Calu3 (cell line): Measurements from ENCODE around the gene AAK1. TPM values are rescaled to one million over a fixed set of nuclear protein-coding genes. Genes with fewer than 3 reads are reported as not detected.
A peak's percentile ranks its signal among the peaks of the same experiment; 100 is the strongest.

Experiments used
- BruUV-seq: library from RNA; stranded (reverse); fragments of 400-500 nt; replicated peaks from 2 replicates; lab custom pipeline; 2021; lab: Mats Ljungman, UMichigan
- CTCF ChIA-PET: fragments of 300-600 bp; sonication (Branson Sonifier 250); formaldehyde crosslinking; loops from one replicate; lab custom pipeline; 2022; ENCODE audit warnings: antibody characterized with exemption; lab: Charles Lee
- DNase-seq: peaks from one replicate; pipeline ENCODE4 v3.0.0; 2022
- H3K27ac Mint-ChIP-seq: one replicate; pipeline ENCODE4 v1.8.0; 2022; ENCODE audit warnings: mixed read lengths; ENCODE audit not compliant: unreplicated experiment
- H3K27me3 Mint-ChIP-seq: one replicate; pipeline ENCODE4 v1.8.0; 2022; ENCODE audit warnings: mixed read lengths; ENCODE audit not compliant: unreplicated experiment
- H3K36me3 Mint-ChIP-seq: one replicate; pipeline ENCODE4 v1.8.0; 2022; ENCODE audit warnings: mild to moderate bottlenecking, moderate library complexity, mixed read lengths; ENCODE audit not compliant: insufficient read depth, unreplicated experiment
- H3K4me1 Mint-ChIP-seq: one replicate; pipeline ENCODE4 v1.8.0; 2022; ENCODE audit warnings: mild to moderate bottlenecking, low read depth, mixed read lengths; ENCODE audit not compliant: unreplicated experiment
- H3K4me3 Mint-ChIP-seq: one replicate; pipeline ENCODE4 v1.8.0; 2022; ENCODE audit warnings: mild to moderate bottlenecking, low read depth, moderate library complexity, mixed read lengths; ENCODE audit not compliant: unreplicated experiment
- H3K9me3 Mint-ChIP-seq: one replicate; pipeline ENCODE4 v1.8.0; 2022; ENCODE audit warnings: low read depth, mixed read lengths; ENCODE audit not compliant: unreplicated experiment
- CTCF ChIP-seq: fragments of 200-600 bp; IDR thresholded peaks from one replicate; pipeline ENCODE4 v1.8.0; 2022; ENCODE audit warnings: antibody characterized with exemption; ENCODE audit not compliant: unreplicated experiment
- intact Hi-C: fragments of 100-400 bp; cut with micrococcal nuclease; formaldehyde crosslinking; loops from one replicate; pipeline ENCODE4 v1.10.0; 2022; ENCODE audit not compliant: unreplicated experiment
- total RNA-seq: library from RNA; stranded (reverse); gene quantifications from 2 replicates; pipeline ENCODE4 v1.2.3, GENCODE V29; 2022

The AAK1 gene
- total RNA-seq, 1 experiment from 2014 or later, result 46.7 TPM

- peaks cover 38% of the 10 kb centered on the region for H3K36me3 Mint-ChIP-seq
- peak overlapping the region; percentile 94 for H3K4me3 Mint-ChIP-seq
- peaks cover 56% of the 10 kb centered on the region for H3K4me1 Mint-ChIP-seq
- no peaks in the 10 kb centered on the region for H3K9me3 Mint-ChIP-seq
- TF ChIP-seq CTCF, result no peak
- no peak for DNase-seq
- intact Hi-C loops, result loop anchor here (5.0 kb wide), 3 partner anchors 40 to 75 kb away; no protein-coding TSS in a partner anchor
- peak overlapping the region; percentile 75 for H3K27ac Mint-ChIP-seq
- CTCF ChIA-PET, result no interaction called here
- BruUV-seq, result TSS peak; percentile 48
- no peaks in the 10 kb centered on the region for H3K27me3 Mint-ChIP-seq
These were observed 1.4 kb downstream of the AAK1 start for GRCh38 chr2:69641887-69642708.

GRCh38 chr2:69641471-69641870, 2.1 kb downstream of the AAK1 start:
- no peak overlapping the region for H3K27ac Mint-ChIP-seq
- intact Hi-C loops, result loop anchor here (5.0 kb wide), 3 partner anchors 39 to 74 kb away; no protein-coding TSS in a partner anchor
- CTCF ChIA-PET, result no interaction called here
- peak overlapping the region; percentile 94 for H3K4me3 Mint-ChIP-seq
- no peaks in the 10 kb centered on the region for H3K9me3 Mint-ChIP-seq
- peaks cover 56% of the 10 kb centered on the region for H3K4me1 Mint-ChIP-seq
- H3K27me3 Mint-ChIP-seq, result no peaks in the 10 kb centered on the region
- H3K36me3 Mint-ChIP-seq, result peaks cover 38% of the 10 kb centered on the region
- BruUV-seq, result no TSS peak
- no peak for DNase-seq
- TF ChIP-seq CTCF, result no peak

GRCh38 chr2:69639266-69639665, 4.3 kb downstream of the AAK1 start:
- no peak for TF ChIP-seq CTCF
- no TSS peak for BruUV-seq
- no peak overlapping the region for H3K4me3 Mint-ChIP-seq
- no peak for DNase-seq
- H3K27ac Mint-ChIP-seq, result no peak overlapping the region
- H3K4me1 Mint-ChIP-seq, result peaks cover 38% of the 10 kb centered on the region
- H3K36me3 Mint-ChIP-seq, result peaks cover 28% of the 10 kb centered on the region
- H3K9me3 Mint-ChIP-seq, result no peaks in the 10 kb centered on the region
- intact Hi-C loops, result no loop called here
- CTCF ChIA-PET, result interaction anchor here (1.2 kb wide), 1 partner anchor 12 kb away, joined by 3 read pairs; no protein-coding TSS in a partner anchor
- no peaks in the 10 kb centered on the region for H3K27me3 Mint-ChIP-seq

GRCh38 chr2:69638630-69639029, 4.9 kb downstream of the AAK1 start:
- Mint-ChIP-seq H3K9me3 (no peaks in the 10 kb centered on the region), H3K4me1 (peaks cover 38% of the 10 kb centered on the region), H3K36me3 (peaks cover 22% of the 10 kb centered on the region), H3K4me3 (no peak overlapping the region), H3K27me3 (no peaks in the 10 kb centered on the region), H3K27ac (no peak overlapping the region)
- CTCF ChIA-PET, result no interaction called here
- BruUV-seq, result no TSS peak
- TF ChIP-seq CTCF, result no peak
- intact Hi-C loops, result no loop called here
- DNase-seq, result no peak
